Right kidney (tissue), 9 donors: ENCODE measurements around the gene MTERF1.
A peak's percentile ranks its signal among the peaks of the same experiment; 100 is the strongest.
"Not testable (repeated sequence)": the region's sequence is repeated elsewhere in the genome, so short reads cannot be mapped to it uniquely, and the experiment has no call there.

Experiments used
- DNase-seq: peaks from one replicate; pipeline ENCODE4 v3.0.0-alpha.2; 2016
- long read RNA-seq, 8 donors: transcript quantifications; one replicate each; lab custom pipeline, GENCODE V29; 2026

MTERF1 gene
- long read RNA-seq, donor 1, transcript MTERF1-201 (3 exons, 1,997 nt) = major isoform, 6 of 9 reads
- long read RNA-seq, donor 1, partial matches to known transcripts = 0 of 9 reads
- long read RNA-seq, donor 1, other reads (novel, unspliced or antisense) = 0 of 9 reads
- long read RNA-seq, donor 2, transcript MTERF1-201 (3 exons, 1,997 nt) = major isoform, 7 of 7 reads
- long read RNA-seq, donor 2, partial matches to known transcripts = 0 of 7 reads
- long read RNA-seq, donor 2, other reads (novel, unspliced or antisense) = 0 of 7 reads
- long read RNA-seq, donor 3, partial matches to known transcripts = 0 of 1 reads
- long read RNA-seq, donor 3, other reads (novel, unspliced or antisense) = 0 of 1 reads
- long read RNA-seq, donor 4, partial matches to known transcripts = 0 of 8 reads
- long read RNA-seq, donor 4, other reads (novel, unspliced or antisense) = 0 of 8 reads
- long read RNA-seq, donor 5, transcript MTERF1-201 (3 exons, 1,997 nt) = major isoform, 13 of 18 reads
- long read RNA-seq, donor 5, partial matches to known transcripts = 0 of 18 reads
- long read RNA-seq, donor 5, other reads (novel, unspliced or antisense) = 0 of 18 reads
- long read RNA-seq, donor 6, partial matches to known transcripts = 0 of 4 reads
- long read RNA-seq, donor 6, other reads (novel, unspliced or antisense) = 0 of 4 reads
- long read RNA-seq, donor 7, transcript MTERF1-201 (3 exons, 1,997 nt) = major isoform, 5 of 376 reads
- long read RNA-seq, donor 7, partial matches to known transcripts = 322 of 376 reads
- long read RNA-seq, donor 7, other reads (novel, unspliced or antisense) = 46 of 376 reads
- long read RNA-seq, donor 8, partial matches to known transcripts = 0 of 6 reads
- long read RNA-seq, donor 8, other reads (novel, unspliced or antisense) = 0 of 6 reads

GRCh38 chr7:91880413-91881241 lies at the start of gene MTERF1:
Gene MTERF1, minus strand, starts transcription at chr7:91880702. Its CDS starts 619 bp downstream, at chr7:91880083.
- peak; percentile 85 for DNase-seq

GRCh38 chr7:91929463-91929862 lies 49.0 kb upstream of the MTERF1 start:
- DNase-seq = no peak

DNA sequence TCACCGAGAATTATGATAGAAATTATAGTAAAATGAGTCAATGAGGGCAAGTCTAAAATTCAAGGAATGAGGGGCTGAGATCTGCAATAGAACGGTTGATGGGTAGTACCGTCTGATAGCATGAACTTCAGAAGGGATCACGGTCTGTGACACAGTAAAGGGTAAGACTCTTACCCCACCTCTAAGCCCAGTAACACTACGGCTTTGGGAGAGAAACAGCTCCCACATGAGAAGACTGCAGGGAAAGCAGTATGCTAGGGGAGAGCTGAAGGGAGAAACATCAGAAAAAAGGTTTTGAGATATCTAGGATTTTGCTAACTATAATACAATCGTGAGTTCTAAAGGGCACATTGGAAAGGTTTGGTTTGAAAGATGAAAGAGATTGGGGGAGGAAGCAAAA lies 47.4 kb upstream of the MTERF1 start:
- no peak for DNase-seq

- no peak for DNase-seq
Measured at GRCh38 chr7:91922857-91923256, 42.4 kb upstream of the MTERF1 start.

DNA sequence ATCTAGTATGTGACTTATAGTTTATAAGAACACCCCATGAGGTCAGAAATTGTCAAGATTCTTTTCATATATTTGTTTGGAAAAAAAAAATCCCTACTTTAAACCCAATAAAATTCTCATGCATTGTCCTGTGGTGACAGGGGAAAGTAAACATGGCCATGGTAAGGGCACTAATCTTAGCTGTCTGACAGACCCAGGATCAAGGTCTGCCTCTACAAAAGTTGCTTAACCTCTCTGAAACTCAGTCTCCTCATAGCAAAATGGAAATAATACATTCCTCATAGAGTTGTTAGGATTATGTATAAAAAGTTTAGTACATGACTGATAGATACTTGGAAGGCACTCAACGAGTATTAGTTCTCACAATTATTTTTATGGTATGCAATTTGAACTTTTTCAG lies 37.9 kb upstream of the MTERF1 start:
- no peak for DNase-seq

GRCh38 chr7:91916051-91916440 lies 35.5 kb upstream of the MTERF1 start:
- DNase-seq = no peak

DNA sequence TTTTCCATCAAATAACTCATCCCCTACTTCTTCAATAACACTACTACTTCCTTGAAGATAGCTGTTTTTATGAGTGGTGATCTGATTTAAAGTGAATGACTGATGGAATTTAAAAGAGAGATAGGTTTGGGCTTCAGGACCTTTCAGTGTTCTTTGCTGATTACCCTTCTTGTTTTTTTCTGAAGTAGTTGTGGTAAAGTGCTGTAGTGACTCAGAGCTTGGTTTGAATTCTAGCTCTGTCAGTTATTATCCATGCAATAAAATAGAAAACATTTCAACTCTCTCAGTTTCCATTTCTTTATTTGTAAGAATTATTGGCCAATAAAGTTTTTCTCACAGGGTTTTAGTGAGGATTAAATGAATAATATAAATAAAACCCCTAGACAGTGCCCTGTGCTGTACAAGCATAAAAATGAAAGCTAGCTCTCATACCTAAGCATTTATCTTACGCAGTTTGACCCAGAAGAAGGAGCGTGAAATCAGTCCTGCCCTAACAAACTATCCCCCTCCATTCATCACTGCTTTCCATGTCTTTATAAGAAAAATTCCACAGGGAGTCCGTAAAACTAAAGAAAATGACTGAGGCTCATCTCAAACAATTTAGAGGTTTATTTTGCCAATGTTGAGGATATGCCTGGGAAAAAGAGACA lies 35.0 kb upstream of the MTERF1 start:
- DNase-seq = no peak

GRCh38 chr7:91913612-91914011 lies 33.1 kb upstream of the MTERF1 start:
- no peak for DNase-seq

- DNase-seq = no peak
Measured at GRCh38 chr7:91912494-91912893, 32.0 kb upstream of the MTERF1 start.

DNA sequence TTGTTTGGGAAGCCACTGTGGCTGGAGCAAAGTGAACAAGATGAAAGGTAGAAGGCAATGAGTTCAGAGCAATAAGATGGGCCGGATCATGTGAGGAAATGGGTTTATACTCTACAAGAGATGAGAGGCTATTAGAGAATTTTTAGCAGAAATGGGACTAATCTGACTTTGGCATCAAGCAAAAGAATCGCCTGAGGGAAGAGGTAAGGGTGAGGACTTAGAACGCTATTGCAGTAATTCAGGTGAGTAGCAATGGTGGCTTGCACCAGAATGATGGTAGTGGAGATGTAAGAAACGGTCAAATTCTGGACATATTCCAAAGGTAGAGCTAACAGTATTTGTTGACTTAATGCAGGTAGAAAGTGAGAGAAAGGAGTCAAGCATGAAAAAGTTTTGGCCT lies 30.6 kb upstream of the MTERF1 start:
- DNase-seq = no peak

DNA sequence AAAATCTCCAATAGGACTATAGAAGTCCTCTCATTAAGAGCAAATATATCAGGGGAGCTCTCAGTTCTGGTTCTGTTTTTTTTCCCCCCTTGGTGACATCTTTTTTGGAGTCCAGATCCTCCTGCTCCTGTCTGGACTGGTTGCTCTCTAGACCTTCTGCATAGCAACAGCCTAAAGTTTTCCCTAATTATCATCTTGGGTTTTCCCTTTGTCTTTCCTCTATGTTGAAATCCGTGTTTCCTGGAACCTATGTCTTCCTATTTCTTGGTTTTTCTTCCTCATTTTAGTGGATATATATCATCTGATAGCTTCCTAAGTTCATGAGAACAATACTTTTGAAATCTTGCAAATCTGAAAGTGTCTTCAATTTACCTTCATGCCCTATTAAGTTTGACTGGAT lies 29.7 kb upstream of the MTERF1 start:
- no peak for DNase-seq

- no peak for DNase-seq
Measured at GRCh38 chr7:91899563-91899962, 19.1 kb upstream of the MTERF1 start.

- no peak for DNase-seq
Measured at GRCh38 chr7:91898240-91898992, 17.9 kb upstream of the MTERF1 start.

- no peak for DNase-seq
Measured at GRCh38 chr7:91894781-91895480, 14.4 kb upstream of the MTERF1 start.

DNA sequence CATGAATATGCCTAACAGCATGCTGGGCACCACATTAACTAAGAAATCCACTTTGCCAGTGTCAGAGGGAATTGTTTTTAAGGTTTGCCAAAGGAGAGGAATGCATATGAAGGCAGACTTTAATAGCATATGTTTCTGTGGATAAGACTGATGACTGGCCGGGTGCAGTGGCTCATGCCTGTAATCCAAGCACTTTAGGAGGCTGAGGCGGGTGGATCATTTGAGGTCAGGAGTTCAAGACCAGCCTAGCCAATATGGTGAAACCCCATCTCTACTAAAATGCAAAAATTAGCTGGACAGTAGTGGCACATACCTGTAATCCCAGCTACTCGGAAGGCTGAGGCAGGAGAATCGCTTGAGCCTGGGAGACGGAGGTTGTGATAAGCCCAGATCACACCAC lies 13.2 kb upstream of the MTERF1 start:
- not testable (repeated sequence) for DNase-seq

DNA sequence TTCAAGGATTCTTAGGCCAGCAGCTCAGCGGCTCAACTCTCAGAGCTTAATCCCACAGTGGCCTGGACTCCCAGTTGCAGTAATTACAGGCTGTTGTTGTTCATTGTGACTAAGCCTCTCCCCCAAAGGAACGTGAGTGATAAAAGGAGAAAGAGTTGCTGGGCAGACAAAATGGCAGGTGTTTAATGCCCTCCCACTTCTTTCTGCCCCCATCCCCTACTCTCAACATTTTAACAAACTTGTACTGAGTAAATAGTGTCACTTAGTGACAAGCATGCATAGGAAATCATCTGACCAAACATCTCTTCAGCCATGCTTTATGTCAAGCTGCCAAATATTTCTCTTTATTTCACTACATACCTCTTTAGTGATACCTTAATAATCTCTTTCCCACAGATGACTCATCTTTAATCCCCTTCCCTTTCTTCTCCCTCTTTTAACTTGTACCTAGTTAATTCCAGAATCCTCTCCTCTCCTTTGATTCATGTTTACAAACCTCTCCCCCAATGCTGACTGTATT lies 12.4 kb upstream of the MTERF1 start:
- no peak for DNase-seq

DNA sequence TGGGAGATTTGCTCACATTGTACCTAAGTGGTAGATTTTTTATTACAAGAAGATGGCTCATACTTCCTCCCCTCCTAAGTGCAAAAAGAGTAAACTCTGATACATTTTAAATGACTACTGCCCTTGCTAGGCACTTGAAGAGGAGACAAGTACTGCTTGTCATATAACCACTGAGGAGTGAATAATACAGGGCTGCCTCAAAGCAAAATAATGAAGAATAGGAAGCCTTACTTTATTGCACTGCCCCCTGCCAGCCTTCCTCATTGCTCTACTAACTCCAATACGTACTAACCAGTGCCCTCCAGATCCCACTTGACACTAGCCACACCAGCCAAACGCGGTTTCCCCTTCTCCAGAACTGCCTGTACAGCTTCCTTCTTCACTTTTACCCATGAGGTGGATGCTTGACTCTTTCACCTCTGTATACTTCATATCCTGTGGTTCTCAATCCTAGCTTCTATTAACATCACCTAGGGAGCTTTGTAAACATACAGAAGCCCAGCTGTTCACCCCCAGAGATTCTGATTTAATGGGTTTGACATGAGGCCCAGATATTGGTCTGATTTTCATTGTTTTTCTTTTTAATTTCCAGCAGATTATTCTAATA lies 11.7 kb upstream of the MTERF1 start:
- DNase-seq = no peak

DNA sequence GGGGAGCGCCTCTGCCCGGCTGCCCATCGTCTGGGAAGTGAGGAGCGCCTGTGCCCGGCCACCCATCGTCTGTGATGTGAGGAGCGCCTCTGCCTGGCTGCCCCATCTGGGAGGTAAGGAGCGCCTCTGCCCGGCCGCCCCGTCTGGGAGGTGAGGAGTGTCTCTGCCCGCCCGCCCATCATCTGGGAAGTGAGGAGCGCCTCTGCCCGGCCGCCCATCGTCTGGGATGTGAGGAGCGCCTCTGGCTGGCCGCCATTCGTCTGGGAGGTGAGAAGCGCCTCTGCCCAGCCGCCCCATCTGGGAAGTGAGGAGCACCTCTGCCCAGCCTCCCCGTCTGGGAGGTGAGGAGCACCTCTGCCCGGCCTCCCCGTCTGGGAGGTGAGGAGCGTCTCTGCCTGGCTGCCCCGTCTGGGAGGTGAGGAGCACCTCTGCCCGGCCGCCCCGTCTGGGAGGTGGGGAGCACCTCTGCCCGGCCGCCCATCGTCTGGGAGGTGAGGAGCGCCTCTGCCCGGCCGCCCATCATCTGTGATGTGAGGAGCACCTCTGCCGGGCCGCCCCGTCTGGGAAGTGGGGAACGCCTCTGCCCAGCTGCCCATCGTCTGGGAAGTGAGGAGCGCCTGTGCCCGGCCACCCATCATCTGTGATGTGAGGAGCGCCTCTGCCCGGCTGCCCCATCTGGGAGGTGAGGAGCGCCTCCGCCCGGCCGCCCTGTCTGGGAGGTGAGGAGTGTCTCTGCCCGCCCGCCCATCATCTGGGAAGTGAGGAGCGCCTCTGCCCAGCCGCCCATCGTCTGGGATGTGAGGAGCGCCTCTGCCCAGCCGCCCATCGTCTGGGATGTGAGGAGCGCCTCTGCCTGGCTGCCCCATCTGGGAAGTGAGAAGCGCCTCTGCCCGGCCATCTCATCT lies 8.0 kb upstream of the MTERF1 start:
- DNase-seq = not testable (repeated sequence)
